ENCODE measurements around the gene ASIP. TPM values are rescaled to one million over a fixed set of nuclear protein-coding genes. Genes with fewer than 3 reads are reported as not detected.
"Not testable (repeated sequence)": the region's sequence is repeated elsewhere in the genome, so short reads cannot be mapped to it uniquely, and the experiment has no call there.

The ASIP gene
- total and polyA plus RNA-seq, 3 donors from 2014 or later, result 0.65 to 2.1 TPM; not detected in 1

DNA sequence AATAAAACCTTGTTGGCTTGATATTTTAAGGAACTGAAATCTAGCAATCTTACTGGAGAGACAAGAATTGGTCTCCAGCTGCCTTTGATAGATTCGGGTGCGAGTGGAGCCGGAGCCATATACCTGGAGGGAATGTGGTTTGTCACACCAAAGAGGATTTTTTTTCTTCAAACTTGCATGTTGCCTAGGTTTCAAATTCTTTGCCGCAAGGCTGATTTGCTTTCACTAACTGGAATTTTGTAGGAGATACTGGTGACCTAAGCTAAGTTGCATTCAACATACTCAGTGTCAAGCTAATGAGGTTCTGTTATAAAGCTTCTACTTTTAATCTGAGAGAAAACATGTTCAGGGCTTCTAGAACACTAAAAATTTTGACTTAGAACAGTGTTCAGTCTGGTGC lies 39.7 kb upstream of the ASIP start:
- WGBS, 2 donors, result 80 to 92% methylated on average over 4 of the region's 4 CpGs
- no peaks in the 10 kb centered on the region for H3K36me3 ChIP-seq (ENCODE audit: low read depth, missing control alignments)
- no peak for DNase-seq
- H3K27me3 ChIP-seq, result no peaks in the 10 kb centered on the region
- no peak overlapping the region for H3K27ac ChIP-seq
- no peaks in the 10 kb centered on the region for H3K9me3 ChIP-seq
- intact Hi-C loops (cut with DNase I; ENCODE audit: low total_unique reads), result no loop called here
- H3K4me3 ChIP-seq, result no peak overlapping the region
- TF ChIP-seq, protein P1, sequence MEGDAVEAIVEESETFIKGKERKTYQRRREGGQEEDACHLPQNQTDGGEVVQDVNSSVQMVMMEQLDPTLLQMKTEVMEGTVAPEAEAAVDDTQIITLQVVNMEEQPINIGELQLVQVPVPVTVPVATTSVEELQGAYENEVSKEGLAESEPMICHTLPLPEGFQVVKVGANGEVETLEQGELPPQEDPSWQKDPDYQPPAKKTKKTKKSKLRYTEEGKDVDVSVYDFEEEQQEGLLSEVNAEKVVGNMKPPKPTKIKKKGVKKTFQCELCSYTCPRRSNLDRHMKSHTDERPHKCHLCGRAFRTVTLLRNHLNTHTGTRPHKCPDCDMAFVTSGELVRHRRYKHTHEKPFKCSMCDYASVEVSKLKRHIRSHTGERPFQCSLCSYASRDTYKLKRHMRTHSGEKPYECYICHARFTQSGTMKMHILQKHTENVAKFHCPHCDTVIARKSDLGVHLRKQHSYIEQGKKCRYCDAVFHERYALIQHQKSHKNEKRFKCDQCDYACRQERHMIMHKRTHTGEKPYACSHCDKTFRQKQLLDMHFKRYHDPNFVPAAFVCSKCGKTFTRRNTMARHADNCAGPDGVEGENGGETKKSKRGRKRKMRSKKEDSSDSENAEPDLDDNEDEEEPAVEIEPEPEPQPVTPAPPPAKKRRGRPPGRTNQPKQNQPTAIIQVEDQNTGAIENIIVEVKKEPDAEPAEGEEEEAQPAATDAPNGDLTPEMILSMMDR (IDR thresholded peaks at IDR 0.05), result no peak
- no peak for TF ChIP-seq POLR2A (IDR thresholded peaks at IDR 0.05)
- no peaks in the 10 kb centered on the region for H3K4me1 ChIP-seq

DNA sequence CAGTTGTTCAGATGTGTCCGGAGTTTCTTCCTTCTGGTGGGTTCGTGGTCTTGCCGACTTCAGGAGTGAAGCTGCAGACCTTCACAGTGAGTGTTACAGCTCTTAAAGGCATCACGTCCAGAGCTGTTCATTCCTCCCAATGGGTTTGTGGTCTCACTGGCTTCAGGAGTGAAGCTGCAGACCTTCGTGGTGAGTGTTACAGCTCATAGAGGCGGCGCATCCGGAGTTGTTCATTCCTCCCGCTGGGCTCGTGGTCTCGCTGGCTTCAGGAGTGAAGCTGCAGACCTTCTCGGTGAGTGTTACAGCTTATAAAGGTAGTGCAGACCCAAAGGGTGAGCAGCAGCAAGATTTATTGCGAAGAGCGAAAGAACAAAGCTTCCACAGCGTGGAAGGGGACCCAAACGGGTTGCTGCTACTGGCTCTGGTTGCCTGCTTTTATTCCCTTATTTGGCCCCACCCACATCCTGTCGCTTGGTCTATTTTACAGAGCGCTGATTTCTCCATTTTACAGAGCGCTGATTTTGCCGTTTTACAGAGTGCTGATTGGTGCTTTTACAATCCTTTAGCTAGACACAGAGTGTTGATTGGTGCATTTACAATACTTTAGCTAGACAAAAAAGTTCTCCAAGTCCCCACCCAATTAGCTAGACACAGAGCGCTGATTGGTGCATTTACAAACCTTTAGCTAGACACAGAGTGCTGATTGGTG lies 35.9 kb upstream of the ASIP start:
- H3K9me3 ChIP-seq; H3K4me1 ChIP-seq; H3K36me3 ChIP-seq (ENCODE audit: low read depth, missing control alignments); intact Hi-C loops (cut with DNase I; ENCODE audit: low total_unique reads); H3K4me3 ChIP-seq; DNase-seq; H3K27ac ChIP-seq; H3K27me3 ChIP-seq: not testable (repeated sequence)
- WGBS, 2 donors, result 81 to 85% methylated on average over 19 to 21 of the region's 21 CpGs

DNA sequence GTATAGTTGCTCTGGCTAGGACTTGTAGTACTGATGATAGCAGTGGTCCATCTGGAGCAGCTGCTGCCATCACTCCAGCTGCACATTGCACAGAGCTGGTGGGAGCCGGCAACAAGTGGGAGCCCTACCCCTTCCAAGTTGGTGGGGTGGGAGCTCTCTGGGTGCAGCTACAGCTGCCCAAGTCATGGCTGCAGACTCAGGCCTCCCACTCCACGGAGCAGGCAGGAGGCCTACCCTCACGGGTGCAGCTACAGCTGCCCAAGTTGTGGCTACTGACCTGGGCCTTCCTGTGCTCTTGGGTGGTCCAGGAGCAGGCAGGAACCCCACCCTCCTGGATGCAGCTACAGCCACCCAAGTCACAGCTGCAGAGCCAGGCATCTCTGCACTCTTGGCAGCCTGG lies 32.1 kb upstream of the ASIP start:
- Histone ChIP-seq H3K4me3 (no peak overlapping the region), H3K27ac (no peak overlapping the region), H3K4me1 (peaks cover 6% of the 10 kb centered on the region), H3K36me3 (ENCODE audit: low read depth, missing control alignments) (no peaks in the 10 kb centered on the region), H3K27me3 (no peaks in the 10 kb centered on the region), H3K9me3 (no peaks in the 10 kb centered on the region)
- intact Hi-C loops (cut with DNase I; ENCODE audit: low total_unique reads), result no loop called here
- 47 to 65% methylated on average over 3 of the region's 3 CpGs for whole genome bisulfite sequencing, 2 donors
- TF ChIP-seq, protein P1 (IDR thresholded peaks at IDR 0.05), result no peak
- no peak for TF ChIP-seq POLR2A (IDR thresholded peaks at IDR 0.05)
- no peak for DNase-seq

DNA sequence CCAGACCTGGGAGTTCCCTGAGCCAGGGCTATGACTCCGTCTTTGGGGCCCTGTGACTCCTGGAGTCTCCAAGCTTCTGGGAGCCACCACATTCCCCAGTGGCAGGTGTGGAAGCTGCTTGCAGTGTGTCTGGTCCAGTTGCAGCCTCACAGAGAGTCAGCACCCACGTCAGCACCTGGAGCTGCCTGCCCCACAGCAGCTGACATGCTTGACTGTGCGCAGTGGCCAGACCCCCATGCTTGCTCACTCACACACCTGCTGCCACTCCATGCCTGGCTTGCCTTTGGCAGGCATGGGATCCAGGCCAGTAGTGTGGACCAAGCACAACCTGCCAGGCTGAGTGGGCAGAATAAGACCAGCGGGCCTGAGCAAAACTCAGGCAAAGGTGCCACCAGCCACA lies 31.0 kb upstream of the ASIP start:
- no peak for DNase-seq
- Histone ChIP-seq H3K36me3 (ENCODE audit: low read depth, missing control alignments) (no peaks in the 10 kb centered on the region), H3K27me3 (no peaks in the 10 kb centered on the region)

DNA sequence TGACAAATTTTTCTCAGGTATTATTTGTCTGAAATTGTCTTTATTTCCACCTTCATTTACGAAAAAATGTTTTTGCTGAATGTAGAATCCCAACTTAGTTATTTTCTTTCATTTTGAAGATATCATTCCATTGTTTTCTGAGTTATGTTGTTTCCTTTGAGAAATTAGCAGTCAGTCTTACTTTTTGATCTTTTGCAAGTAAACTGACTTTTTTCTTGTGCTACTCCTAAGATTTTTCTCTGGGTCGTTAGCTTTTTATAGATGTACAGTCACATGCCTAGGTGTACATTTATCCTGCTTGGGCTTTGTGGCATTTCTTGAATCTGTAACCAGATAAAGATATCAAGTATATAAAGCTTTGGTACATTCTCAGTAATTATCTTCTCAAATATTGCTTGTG lies 29.6 kb upstream of the ASIP start:
- Histone ChIP-seq H3K36me3 (ENCODE audit: low read depth, missing control alignments) (no peaks in the 10 kb centered on the region), H3K4me1 (peaks cover 12% of the 10 kb centered on the region), H3K4me3 (no peak overlapping the region), H3K27ac (no peak overlapping the region), H3K27me3 (no peaks in the 10 kb centered on the region), H3K9me3 (no peaks in the 10 kb centered on the region)
- WGBS, 2 donors, result 83 to 91% methylated on average over 2 of the region's 2 CpGs
- TF ChIP-seq, protein P1 (IDR thresholded peaks at IDR 0.05), result no peak
- TF ChIP-seq POLR2A (IDR thresholded peaks at IDR 0.05), result no peak
- intact Hi-C loops (cut with DNase I; ENCODE audit: low total_unique reads), result no loop called here
- DNase-seq, result no peak

More for the DNA sequence above, 31.0 kb upstream of the ASIP start:
- H3K27ac ChIP-seq, result no peak overlapping the region
- WGBS, 2 donors, result 91 to 95% methylated on average over 2 to 4 of the region's 4 CpGs
- H3K9me3 ChIP-seq, result no peaks in the 10 kb centered on the region
- intact Hi-C loops (cut with DNase I; ENCODE audit: low total_unique reads), result no loop called here
- TF ChIP-seq POLR2A (IDR thresholded peaks at IDR 0.05), result no peak
- TF ChIP-seq, protein P1 (IDR thresholded peaks at IDR 0.05), result no peak
- no peak overlapping the region for H3K4me3 ChIP-seq
- H3K4me1 ChIP-seq, result peaks cover 8% of the 10 kb centered on the region
